A204.1 (cell line): ENCODE measurements around the gene PRR5L.

Source experiments
- FAIRE-seq: peaks from 2 replicates; lab custom pipeline; 2012; peaks lifted over from hg19 to GRCh38; lab: Jason Lieb, UNC

PRR5L gene

GRCh38 chr11:36360318-36360717 is 64.2 kb downstream of the PRR5L start:
- no peak for FAIRE-seq

DNA sequence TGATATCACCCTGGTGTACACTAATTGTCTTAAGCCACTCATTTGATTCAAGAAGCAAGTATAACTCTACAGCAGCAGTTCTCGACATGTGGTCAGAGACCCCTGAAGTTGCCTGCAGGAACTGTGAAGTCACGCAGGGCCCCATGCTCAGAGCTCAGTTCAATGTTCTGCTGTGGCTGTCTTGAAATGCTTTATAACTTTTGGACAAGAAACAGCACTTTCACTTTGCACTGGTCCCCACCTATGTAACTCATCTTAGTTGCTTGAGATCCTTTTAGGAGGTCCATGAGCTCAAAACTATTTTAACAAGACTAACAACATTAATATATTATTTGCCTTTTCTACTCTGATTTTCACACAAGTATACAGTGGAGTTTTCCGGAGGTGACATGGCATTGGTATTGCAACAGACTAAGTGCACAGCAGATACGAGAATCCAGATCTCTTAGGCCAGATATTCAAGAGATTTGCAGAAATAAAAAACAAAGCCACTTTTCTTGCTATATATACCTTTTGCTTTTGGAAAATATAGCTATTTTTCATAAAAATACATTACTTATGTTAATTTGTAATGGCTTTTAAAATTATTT is 64.8 kb downstream of the PRR5L start:
- no peak for FAIRE-seq

- no peak for FAIRE-seq
Measured at GRCh38 chr11:36361472-36361871, 65.4 kb downstream of the PRR5L start.

DNA sequence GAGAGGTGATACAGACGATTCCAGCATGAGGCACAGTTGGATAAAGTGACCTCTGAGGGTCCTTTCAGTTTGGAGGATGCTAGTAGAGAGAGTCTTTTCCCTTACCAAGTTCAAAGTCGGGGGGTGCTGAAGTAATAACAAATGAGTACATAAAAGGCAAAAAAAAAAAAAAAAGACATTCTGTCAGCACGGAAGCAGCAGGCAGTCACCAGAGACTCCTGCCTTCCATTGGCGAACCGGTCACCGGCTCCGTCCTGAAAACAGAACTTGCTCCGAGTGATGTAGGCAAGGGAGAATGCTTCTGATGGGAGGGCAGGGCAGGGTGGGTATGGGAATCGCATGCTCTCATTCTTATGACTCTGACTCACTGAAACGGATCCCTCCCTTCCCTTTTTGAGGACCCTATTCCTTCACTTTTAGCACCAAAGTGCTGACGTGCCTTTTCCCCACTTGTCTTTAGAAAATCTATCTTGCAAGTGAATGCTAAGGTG is 65.9 kb downstream of the PRR5L start:
- no peak for FAIRE-seq

GRCh38 chr11:36362902-36363301 is 66.8 kb downstream of the PRR5L start:
- no peak for FAIRE-seq

DNA sequence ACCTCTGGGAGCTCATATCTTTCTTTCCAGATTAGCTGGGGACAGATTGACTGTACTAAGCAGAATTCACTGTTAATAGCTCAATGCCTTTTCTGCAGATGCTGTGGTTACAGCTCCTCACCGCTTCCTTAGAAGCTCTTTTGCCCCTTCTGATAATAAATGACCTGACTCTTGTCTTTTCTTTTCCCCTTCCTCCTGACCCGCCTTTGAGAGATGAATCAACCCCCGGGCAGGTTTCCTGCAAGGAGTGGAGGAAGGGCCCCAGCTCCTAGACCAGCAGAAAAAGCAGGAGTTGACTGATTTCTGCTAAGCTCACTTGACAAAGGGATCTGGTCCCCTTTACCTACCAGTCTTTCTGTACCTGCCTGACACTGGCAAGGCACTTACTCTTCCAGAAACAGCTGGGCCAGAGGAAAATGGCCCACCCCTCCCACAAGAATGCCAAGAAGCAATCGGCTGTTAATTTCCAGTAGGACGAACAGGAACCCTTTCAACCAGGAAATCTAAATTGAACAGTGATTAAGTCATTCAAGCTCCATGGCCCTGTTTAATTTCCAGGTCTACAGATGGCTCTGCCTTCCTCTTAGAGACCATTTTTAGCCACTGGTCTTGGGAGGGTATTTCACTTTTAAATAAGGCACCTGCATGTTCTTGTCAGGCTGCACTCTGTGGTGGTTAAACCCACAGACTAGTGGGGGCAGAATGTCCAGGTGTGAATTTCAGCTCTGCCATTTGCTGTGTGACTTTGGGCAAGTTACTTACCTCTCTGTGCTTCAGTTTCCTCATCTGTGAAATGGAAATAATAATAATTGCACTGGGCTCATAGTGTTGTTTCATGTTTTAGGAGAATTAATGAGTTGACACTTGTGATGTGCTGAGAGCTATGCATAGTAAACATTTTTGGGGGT is 67.5 kb downstream of the PRR5L start:
- FAIRE-seq, result no peak

- FAIRE-seq, result no peak
Measured at GRCh38 chr11:36364551-36365325, 68.7 kb downstream of the PRR5L start.

DNA sequence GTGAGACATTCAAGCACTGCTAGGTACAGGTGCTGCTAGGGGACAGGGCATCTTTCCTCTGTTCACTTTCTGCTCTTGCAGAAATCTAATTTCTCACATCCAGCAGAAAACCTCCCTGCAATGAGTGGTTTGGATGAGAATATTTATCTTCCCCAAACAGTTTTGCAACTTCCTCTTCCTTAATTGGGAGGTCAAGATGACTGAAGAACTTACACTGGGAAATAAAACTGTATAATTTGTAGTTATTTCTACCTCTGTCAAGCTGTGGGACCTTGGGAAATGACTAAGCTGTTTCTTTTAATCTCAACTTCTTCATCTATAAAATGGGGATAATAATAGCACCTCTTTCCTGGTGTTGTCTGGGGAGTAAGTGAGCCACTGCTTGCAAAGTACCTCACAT is 69.8 kb downstream of the PRR5L start:
- FAIRE-seq, result no peak

GRCh38 chr11:36367806-36368680 is 72.0 kb downstream of the PRR5L start:
- FAIRE-seq, result no peak

- FAIRE-seq, result no peak
Measured at GRCh38 chr11:36371181-36371580, 75.1 kb downstream of the PRR5L start.

- no peak for FAIRE-seq
Measured at GRCh38 chr11:36371590-36371989, 75.5 kb downstream of the PRR5L start.

GRCh38 chr11:36372101-36372771 is 76.1 kb downstream of the PRR5L start:
- no peak for FAIRE-seq

DNA sequence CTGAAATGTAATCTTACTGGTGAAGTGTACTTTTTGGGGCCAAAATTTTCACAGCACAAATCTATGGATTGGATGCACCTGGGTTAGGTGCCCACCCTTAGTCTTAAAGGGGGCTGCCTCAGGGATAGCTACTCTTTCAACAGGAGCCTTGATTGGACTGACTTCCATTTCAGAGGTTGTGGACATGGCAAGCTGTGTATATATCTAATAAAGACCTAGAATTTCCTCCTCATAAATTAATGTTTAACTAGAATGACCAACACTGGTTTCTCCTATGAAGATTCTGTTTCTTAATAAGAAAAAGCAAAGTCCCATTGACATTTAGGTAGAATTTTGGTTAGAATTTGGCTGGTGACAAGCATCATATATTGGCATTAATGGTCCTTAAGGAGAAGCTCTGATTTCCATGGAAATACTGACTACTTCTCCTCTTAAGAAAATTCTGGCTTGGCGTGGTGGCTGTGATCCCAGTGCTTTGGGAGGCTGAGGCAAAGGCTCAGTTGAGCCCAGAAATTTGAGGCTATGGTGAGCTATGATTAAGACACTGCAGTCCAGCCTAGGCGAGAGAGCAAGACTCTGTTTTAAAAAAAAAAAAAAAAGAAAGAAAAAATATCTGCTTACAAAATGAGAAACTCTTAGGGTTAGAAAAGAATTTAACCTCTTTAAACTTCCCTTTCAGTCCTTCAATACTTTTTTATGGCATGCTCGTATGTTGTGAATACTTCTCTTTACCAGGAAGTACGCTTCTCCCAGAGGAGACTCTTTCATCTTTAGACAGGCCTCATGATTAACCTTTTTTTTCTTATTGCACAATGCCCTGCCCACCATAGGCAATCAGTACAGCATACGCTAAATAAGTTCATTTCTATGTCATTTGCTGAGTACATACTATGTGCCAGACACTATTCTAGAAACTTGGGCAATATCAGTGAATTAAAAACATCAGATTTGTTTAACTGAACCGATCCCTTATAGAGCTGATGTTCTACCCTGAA is 77.2 kb downstream of the PRR5L start:
- FAIRE-seq, result no peak

GRCh38 chr11:36374726-36375125 is 78.6 kb downstream of the PRR5L start:
- no peak for FAIRE-seq

DNA sequence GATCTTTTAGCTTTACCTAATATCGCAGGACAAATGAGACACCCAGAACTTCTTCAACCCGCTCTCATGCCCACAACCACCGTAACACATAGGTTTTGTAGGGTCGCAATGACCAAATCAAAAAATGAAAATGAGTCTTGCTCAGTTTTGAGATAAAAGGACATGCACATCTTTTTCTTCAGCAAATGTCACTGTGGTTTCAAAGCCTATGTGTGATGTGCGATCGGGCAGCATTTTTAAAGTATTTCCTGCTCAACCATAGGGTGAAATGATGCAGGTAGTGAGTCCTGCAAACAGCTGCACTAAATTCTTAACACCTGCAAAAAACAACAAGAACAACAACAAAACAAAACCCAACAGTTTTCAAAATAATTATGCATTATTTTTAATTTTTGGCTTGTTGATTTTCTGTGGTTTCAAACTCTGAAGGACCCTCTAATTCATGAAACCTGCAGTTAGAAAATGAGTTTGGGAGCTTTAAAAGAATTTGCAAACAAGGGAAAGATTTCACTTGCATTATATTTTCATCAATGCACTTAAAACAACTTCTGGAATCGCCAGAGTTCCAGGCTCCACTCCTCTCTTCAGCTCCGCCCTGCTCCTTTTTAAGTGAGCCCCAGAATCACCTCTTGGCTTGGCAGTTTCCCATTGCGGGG is 79.4 kb downstream of the PRR5L start:
- no peak for FAIRE-seq

DNA sequence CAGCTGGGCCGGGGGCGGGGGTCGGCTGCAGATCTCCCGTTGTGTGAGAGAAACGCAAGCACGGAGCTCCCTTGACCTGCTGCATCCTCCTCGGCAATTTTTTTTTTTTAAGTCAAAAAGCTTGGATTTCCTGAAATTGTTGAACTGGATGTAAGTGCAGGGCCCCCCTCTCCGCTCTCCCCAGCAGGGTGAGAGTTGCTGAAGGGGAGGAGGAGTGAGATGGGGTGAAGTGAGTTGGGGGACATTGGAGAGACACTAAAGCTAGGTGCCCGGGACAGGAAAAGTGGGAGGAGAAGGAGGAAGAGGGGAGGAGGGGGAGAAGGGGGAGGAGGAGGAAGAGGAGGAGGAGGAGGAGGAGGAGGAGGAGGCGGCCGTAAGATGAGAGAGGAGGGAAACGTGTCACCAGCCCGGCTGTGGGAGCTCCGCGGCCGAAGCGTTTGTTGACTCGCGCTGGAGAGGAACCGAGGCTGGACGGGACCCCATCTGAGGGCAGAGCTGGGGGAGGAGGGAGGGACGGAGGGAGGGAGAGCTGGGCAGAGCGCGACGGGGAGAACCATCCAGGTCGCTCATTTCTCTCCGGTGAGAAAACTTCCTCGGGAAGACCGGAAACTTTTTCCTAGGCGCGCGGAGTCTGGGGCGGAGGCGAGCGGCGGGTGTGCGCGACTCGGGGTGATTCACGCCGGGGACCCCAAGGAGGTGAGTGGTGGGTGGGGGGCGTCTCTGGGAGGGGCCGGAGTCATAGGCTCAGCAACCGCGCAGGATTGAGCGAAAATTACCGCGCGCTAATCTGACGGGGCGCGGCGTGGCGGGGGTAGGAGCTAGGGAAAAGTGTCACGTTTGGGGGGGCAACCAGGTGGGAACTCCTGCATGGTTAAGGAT is 80.2 kb downstream of the PRR5L start:
- no peak for FAIRE-seq

GRCh38 chr11:36376888-36377758 is 81.0 kb downstream of the PRR5L start:
- FAIRE-seq, result no peak
